ENCODE measurements around the gene PKP2. TPM values are rescaled to one million over a fixed set of nuclear protein-coding genes. Genes with fewer than 3 reads are reported as not detected.

The PKP2 gene
- total RNA-seq, 1 donor from 2014 or later, result 428 TPM

GRCh38 chr12:32859389-32859788, 37.2 kb downstream of the PKP2 start:
- Histone ChIP-seq H3K27me3 (ENCODE audit: low read depth) (no peaks in the 10 kb centered on the region), H3K36me3 (no peaks in the 10 kb centered on the region), H3K4me1 (peaks cover 87% of the 10 kb centered on the region), H3K9me3 (replicated peaks) (no peaks in the 10 kb centered on the region), H3K4me3 (no peak overlapping the region), H3K27ac (replicated peaks) (peak overlapping the region; percentile 66)
- DNase-seq, result no peak
- intact Hi-C loops (cut with micrococcal nuclease), result no loop called here
- no peak for TF ChIP-seq CTCF (IDR thresholded peaks at IDR 0.05; ENCODE audit: borderline replicate concordance)

GRCh38 chr12:32854716-32855115, 41.9 kb downstream of the PKP2 start:
- peaks cover 11% of the 10 kb centered on the region for H3K36me3 ChIP-seq
- H3K27me3 ChIP-seq (ENCODE audit: low read depth), result no peaks in the 10 kb centered on the region
- H3K9me3 ChIP-seq (replicated peaks), result no peaks in the 10 kb centered on the region
- TF ChIP-seq CTCF (IDR thresholded peaks at IDR 0.05; ENCODE audit: borderline replicate concordance), result no peak
- intact Hi-C loops (cut with micrococcal nuclease), result no loop called here
- H3K4me1 ChIP-seq, result peaks cover 68% of the 10 kb centered on the region
- H3K4me3 ChIP-seq, result no peak overlapping the region
- DNase-seq, result no peak
- peak overlapping the region; percentile 58 for H3K27ac ChIP-seq (replicated peaks)

- DNase-seq, result no peak
- intact Hi-C loops (cut with micrococcal nuclease), result no loop called here
- Histone ChIP-seq H3K9me3 (replicated peaks) (no peaks in the 10 kb centered on the region), H3K4me3 (no peak overlapping the region), H3K27me3 (ENCODE audit: low read depth) (no peaks in the 10 kb centered on the region), H3K36me3 (peaks cover 18% of the 10 kb centered on the region), H3K27ac (replicated peaks) (peak overlapping the region; percentile 58), H3K4me1 (peaks cover 62% of the 10 kb centered on the region)
- no peak for TF ChIP-seq CTCF (IDR thresholded peaks at IDR 0.05; ENCODE audit: borderline replicate concordance)
Measured at GRCh38 chr12:32854097-32854496, 42.5 kb downstream of the PKP2 start.

- intact Hi-C loops (cut with micrococcal nuclease), result no loop called here
- H3K27ac ChIP-seq (replicated peaks), result peak overlapping the region; percentile 66
Measured at GRCh38 chr12:32847287-32847686, 49.3 kb downstream of the PKP2 start.

GRCh38 chr12:32846053-32846452, 50.5 kb downstream of the PKP2 start:
- Histone ChIP-seq H3K4me1 (peaks cover 68% of the 10 kb centered on the region), H3K27ac (replicated peaks) (peak overlapping the region; percentile 66), H3K36me3 (peaks cover 24% of the 10 kb centered on the region), H3K4me3 (no peak overlapping the region), H3K9me3 (replicated peaks) (no peaks in the 10 kb centered on the region), H3K27me3 (ENCODE audit: low read depth) (no peaks in the 10 kb centered on the region)
- TF ChIP-seq CTCF (IDR thresholded peaks at IDR 0.05; ENCODE audit: borderline replicate concordance), result no peak
- DNase-seq, result no peak
- intact Hi-C loops (cut with micrococcal nuclease), result no loop called here

More at GRCh38 chr12:32847287-32847686, 49.3 kb downstream of the PKP2 start:
- Histone ChIP-seq H3K36me3 (peaks cover 19% of the 10 kb centered on the region), H3K4me3 (no peak overlapping the region), H3K27me3 (ENCODE audit: low read depth) (no peaks in the 10 kb centered on the region), H3K4me1 (peaks cover 61% of the 10 kb centered on the region), H3K9me3 (replicated peaks) (no peaks in the 10 kb centered on the region)
- TF ChIP-seq CTCF (IDR thresholded peaks at IDR 0.05; ENCODE audit: borderline replicate concordance), result no peak
- DNase-seq, result no peak
